ENCODE measurements around the gene TBC1D24. TPM values are rescaled to one million over a fixed set of nuclear protein-coding genes. Genes with fewer than 3 reads are reported as not detected.

Gene TBC1D24
- total and polyA plus RNA-seq, 2 experiments from 2014 or later, result 5.4 to 21.0 TPM

DNA sequence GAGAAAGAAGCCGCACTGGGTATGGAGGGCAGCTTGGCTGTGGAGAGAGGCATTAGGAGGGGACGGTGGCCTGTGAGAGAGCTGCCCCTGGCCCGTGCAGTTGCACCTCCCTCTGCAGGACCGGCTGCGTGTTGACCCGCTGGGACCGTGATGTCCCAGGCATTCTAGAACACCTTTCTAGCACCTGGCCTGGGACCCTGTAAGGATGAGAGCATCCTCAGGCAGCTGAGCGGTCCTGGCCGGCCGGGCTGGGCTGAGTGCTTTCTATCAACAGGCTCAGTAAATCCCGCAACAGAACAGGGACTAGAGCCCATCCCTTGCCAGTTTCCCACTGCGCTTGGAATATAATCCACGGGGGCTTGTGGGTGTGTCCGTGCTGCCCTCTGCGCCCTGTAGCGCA is 14.7 kb downstream of the TBC1D24 start (continued):
- TF ChIP-seq CTCF (conservative IDR thresholded peaks at IDR 0.05; ENCODE audit: low read depth in 2 of 2) (no peak), NANOG (IDR thresholded peaks at IDR 0.05; ENCODE audit: borderline replicate concordance) (no peak), EZH2phosphoT487 (IDR thresholded peaks at IDR 0.05; ENCODE audit: unreplicated experiment) (no peak), POLR2AphosphoS5 (IDR thresholded peaks at IDR 0.05; ENCODE audit: low read depth) (no peak)
- TF ChIP-seq, protein P1, sequence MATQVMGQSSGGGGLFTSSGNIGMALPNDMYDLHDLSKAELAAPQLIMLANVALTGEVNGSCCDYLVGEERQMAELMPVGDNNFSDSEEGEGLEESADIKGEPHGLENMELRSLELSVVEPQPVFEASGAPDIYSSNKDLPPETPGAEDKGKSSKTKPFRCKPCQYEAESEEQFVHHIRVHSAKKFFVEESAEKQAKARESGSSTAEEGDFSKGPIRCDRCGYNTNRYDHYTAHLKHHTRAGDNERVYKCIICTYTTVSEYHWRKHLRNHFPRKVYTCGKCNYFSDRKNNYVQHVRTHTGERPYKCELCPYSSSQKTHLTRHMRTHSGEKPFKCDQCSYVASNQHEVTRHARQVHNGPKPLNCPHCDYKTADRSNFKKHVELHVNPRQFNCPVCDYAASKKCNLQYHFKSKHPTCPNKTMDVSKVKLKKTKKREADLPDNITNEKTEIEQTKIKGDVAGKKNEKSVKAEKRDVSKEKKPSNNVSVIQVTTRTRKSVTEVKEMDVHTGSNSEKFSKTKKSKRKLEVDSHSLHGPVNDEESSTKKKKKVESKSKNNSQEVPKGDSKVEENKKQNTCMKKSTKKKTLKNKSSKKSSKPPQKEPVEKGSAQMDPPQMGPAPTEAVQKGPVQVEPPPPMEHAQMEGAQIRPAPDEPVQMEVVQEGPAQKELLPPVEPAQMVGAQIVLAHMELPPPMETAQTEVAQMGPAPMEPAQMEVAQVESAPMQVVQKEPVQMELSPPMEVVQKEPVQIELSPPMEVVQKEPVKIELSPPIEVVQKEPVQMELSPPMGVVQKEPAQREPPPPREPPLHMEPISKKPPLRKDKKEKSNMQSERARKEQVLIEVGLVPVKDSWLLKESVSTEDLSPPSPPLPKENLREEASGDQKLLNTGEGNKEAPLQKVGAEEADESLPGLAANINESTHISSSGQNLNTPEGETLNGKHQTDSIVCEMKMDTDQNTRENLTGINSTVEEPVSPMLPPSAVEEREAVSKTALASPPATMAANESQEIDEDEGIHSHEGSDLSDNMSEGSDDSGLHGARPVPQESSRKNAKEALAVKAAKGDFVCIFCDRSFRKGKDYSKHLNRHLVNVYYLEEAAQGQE (IDR thresholded peaks at IDR 0.05; ENCODE audit: unreplicated experiment), result no peak

DNA sequence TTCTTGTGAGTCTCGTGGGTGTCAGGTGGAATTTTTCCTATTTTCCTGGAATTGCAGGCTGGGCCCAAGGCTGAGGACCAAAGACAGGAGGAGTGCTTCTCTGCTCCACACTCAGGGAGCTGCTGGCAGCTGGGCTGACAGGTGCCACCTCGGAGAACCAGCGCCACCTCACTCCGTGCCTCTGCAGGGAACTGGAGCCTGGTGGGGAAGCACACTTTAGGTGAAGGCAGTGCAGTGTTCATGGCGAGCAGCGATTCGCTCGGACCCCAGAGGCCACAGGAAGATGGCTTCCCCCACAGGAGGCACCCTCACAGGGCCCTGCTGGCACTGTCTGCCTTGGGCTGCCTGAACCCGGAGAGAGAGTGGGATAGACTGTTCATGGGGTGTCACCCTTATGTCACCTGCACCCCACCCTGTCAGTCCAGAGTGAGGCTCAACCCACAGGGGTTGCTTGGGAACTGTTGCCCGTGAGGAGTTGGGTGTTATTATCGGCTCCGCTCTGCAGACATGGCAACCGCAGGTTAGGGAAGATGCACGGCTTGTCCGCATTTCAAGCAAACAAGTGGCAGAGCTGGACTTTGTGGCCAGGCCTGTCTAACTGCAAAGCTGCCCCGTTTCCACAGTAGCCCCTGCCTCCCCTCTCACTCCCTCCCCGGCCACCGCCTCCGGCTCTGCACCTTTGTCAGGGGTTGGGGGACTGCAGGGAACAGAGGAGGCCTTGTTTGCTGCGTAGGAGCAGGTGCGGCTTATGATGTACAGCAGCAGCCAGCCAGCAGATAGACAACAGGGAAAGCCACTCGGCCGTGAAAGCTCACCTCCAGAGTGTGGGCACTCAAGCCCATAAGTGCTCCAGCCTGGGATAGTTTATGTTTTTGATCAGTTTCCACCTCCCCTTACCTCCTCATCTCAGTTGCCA is 15.5 kb downstream of the TBC1D24 start:
- Histone ChIP-seq H4K20me1 (replicated peaks; ENCODE audit: insufficient read depth) (no peaks in the 10 kb centered on the region; the same call in 1 of the 2 replicates), H3K36me3 (ENCODE audit: insufficient read depth) (no peaks in the 10 kb centered on the region), H2AFZ (no peak overlapping the region), H3K79me2 (replicated peaks; ENCODE audit: insufficient read depth) (0 out of 2 replicates have a peak, but pooled peaks cover 3% of the 10 kb centered on the region), H3K27me3 (ENCODE audit: insufficient read depth) (no peaks in the 10 kb centered on the region), H3K4me3 (no peak overlapping the region), H3K4me2 (no peak overlapping the region), H3K27ac (ENCODE audit: low read depth) (no peak overlapping the region), H3K4me1 (ENCODE audit: insufficient read depth) (no peaks in the 10 kb centered on the region), H3K9me2 (ENCODE audit: insufficient read depth) (no peaks in the 10 kb centered on the region), H3F3A (replicated peaks; ENCODE audit: low read depth) (no peaks in the 10 kb centered on the region)
- DNase-seq (ENCODE audit: low spot score) (no peak), ATAC-seq (no peak)
- Mint-ChIP-seq H3K4me3 (no peak overlapping the region), H3K4me1 (peaks cover 9% of the 10 kb centered on the region; the same call in 2 of the 3 replicates), H3K27ac (no peak overlapping the region), H3K36me3 (ENCODE audit: low read depth) (no peaks in the 10 kb centered on the region), H3K27me3 (ENCODE audit: insufficient read depth, low read depth, poor library complexity) (peaks cover 13% of the 10 kb centered on the region), H3K9me3 (no peaks in the 10 kb centered on the region)
- TF ChIP-seq JUNB (IDR thresholded peaks at IDR 0.05; ENCODE audit: unreplicated experiment), result no peak
- no peak for TF ChIP-seq NANOG (IDR thresholded peaks at IDR 0.05; ENCODE audit: borderline replicate concordance)
- TF ChIP-seq EZH2 (IDR thresholded peaks at IDR 0.05; ENCODE audit: low read depth, unreplicated experiment), result no peak
- TF ChIP-seq, protein P1 (IDR thresholded peaks at IDR 0.05; ENCODE audit: unreplicated experiment), result no peak
- TF ChIP-seq ZNF114 (CRISPR knock-in tag; IDR thresholded peaks at IDR 0.05), result no peak
